Progenitor cell of endocrine pancreas (in vitro differentiated cells): ENCODE measurements around the gene BMF. TPM values are rescaled to one million over a fixed set of nuclear protein-coding genes. Genes with fewer than 3 reads are reported as not detected.
A peak's percentile ranks its signal among the peaks of the same experiment; 100 is the strongest.

Experiments
- DNase-seq: peaks from one replicate; pipeline ENCODE4 v3.0.0; 2021; ENCODE audit warnings: low spot score; ENCODE audit not compliant: unreplicated experiment
- H3K27ac Mint-ChIP-seq: 2 replicates; pipeline ENCODE4 v1.8.0; 2021; ENCODE audit warnings: mild to moderate bottlenecking, moderate library complexity, mixed read lengths
- H3K27me3 Mint-ChIP-seq: 2 replicates; pipeline ENCODE4 v1.8.0; 2021; ENCODE audit warnings: mixed read lengths
- H3K36me3 Mint-ChIP-seq: 2 replicates; pipeline ENCODE4 v1.8.0; 2022; ENCODE audit warnings: mixed read lengths; ENCODE audit not compliant: insufficient read depth
- H3K4me1 Mint-ChIP-seq: 2 replicates; pipeline ENCODE4 v1.8.0; 2021; ENCODE audit warnings: low read depth, mixed read lengths
- H3K4me3 Mint-ChIP-seq: 2 replicates; pipeline ENCODE4 v1.8.0; 2021; ENCODE audit warnings: low read depth, mild to moderate bottlenecking, moderate library complexity, mixed read lengths
- H3K9me3 Mint-ChIP-seq: 2 replicates; pipeline ENCODE4 v1.8.0; 2021; ENCODE audit warnings: low read depth, mixed read lengths
- total RNA-seq: library from RNA; stranded (reverse); gene quantifications from 2 replicates; pipeline ENCODE4 v1.2.1, GENCODE V29; 2021
- TF ChIP-seq, protein P1 (sequence below): fragments of 200-600 bp; sonication (generic); IDR thresholded peaks from one replicate; pipeline ENCODE4 v1.5.0; 2021; ENCODE audit warnings: antibody characterized with exemption, mild to moderate bottlenecking; ENCODE audit not compliant: unreplicated experiment

Gene BMF
- total RNA-seq, 1 donor from 2014 or later: 128 TPM

DNA sequence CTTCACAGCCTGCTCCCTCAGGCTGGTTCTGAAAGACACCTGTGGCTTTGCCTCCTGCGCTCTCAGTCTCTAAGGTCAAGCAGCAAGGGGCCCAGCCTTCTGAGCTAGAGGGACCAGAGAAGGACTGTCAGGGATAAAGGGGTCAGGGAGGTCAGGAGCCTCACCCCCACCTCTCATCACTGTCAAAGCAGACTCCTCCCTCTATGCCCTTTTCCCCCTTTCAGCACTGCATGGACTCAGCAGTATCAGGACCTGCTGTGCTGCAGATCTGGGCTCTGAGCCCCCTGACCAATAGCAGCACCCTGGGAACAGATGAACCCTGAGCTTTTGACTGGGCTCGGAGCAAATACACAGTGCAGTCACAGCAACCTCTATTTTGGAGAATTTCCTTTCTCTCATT lies 3.2 kb upstream of the BMF start:
- H3K36me3 Mint-ChIP-seq: no peaks in the 10 kb centered on the region
- DNase-seq: no peak
- peaks cover 29% of the 10 kb centered on the region for H3K4me1 Mint-ChIP-seq
- no peaks in the 10 kb centered on the region for H3K27me3 Mint-ChIP-seq
- no peaks in the 10 kb centered on the region for H3K9me3 Mint-ChIP-seq
- peak overlapping the region; percentile 45 for H3K27ac Mint-ChIP-seq
- no peak overlapping the region for H3K4me3 Mint-ChIP-seq
- TF ChIP-seq, protein P1, sequence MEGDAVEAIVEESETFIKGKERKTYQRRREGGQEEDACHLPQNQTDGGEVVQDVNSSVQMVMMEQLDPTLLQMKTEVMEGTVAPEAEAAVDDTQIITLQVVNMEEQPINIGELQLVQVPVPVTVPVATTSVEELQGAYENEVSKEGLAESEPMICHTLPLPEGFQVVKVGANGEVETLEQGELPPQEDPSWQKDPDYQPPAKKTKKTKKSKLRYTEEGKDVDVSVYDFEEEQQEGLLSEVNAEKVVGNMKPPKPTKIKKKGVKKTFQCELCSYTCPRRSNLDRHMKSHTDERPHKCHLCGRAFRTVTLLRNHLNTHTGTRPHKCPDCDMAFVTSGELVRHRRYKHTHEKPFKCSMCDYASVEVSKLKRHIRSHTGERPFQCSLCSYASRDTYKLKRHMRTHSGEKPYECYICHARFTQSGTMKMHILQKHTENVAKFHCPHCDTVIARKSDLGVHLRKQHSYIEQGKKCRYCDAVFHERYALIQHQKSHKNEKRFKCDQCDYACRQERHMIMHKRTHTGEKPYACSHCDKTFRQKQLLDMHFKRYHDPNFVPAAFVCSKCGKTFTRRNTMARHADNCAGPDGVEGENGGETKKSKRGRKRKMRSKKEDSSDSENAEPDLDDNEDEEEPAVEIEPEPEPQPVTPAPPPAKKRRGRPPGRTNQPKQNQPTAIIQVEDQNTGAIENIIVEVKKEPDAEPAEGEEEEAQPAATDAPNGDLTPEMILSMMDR: no peak

DNA sequence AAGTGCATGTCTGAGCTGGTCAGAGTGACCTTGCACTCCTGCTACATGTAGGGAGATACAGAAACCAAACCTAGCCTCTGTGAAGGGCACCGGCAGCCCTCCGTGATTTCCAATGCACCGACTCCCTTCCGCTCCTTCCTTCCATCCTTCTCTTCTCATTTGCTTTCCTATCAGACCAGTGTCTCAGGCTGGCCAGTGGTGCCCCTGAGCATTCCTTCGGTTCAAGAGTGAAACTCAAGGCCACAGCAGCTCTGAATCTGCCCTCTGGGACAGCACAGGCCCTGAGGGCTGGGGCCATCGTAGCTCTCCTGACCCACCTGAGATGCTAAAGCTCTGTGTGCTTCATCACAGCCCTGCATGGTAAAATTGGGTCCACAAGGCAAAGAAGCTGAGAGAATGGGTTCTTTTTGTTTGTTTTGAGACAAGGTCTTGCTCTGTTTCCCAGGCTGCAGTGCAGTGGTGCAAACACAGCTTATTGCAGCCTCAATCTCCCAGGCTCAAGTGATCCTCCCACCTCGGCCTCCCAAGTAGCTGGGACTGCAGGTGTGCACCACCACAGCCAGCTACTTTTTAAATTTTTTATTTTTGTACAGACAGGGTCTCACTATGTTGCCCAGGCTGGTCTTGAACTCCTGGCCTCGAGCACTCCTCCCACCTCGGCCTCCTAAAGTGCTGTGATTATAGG lies 2.3 kb upstream of the BMF start:
- TF ChIP-seq, protein P1: no peak
- Mint-ChIP-seq H3K4me1 (peaks cover 38% of the 10 kb centered on the region), H3K27me3 (no peaks in the 10 kb centered on the region), H3K36me3 (peaks cover 1% of the 10 kb centered on the region), H3K9me3 (no peaks in the 10 kb centered on the region), H3K27ac (no peak overlapping the region), H3K4me3 (no peak overlapping the region)
- no peak for DNase-seq

DNA sequence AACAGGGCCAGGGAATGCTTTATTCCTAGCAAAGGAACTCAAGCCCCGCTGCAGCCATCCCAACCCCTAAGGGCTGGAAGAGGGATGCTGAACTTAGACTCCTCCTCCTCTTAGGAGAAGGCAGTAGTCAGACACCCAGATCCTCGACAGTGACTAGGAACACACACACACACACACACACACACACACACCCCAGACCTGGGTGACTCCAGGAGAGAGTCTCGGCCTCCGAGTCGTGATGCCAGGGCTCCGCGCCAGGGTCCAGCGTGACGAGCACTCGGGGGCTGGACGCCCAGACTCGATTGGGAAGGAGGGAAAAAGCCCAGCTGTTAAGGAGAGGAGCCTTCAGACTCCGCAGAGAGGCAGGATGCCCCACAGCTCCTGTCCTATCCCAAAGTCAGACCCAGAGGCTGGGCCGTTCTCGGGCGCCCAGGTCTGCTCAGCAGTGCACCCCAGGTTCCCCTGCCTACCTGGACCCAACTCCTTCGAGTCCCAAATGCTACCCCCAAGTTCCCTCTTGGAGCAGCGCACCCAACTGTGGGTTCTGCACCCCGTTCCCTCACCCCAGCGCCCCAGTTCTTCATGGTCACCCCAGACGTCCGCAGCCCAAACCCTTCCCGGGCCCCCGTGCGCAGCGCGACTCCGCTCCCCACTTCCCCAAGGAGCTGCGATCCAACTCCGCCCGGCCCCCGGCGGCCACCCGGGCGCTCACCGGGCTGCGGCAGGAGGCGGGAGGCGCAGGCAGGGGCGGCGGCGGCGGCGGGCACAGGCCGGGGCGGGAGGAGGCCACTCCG lies 421 bp downstream of the BMF start:
- Mint-ChIP-seq H3K4me1 (peaks cover 56% of the 10 kb centered on the region), H3K4me3 (peak overlapping the region; percentile 95), H3K36me3 (peaks cover 6% of the 10 kb centered on the region), H3K27me3 (no peaks in the 10 kb centered on the region), H3K9me3 (no peaks in the 10 kb centered on the region), H3K27ac (peak overlapping the region; percentile 98)
- no peak for DNase-seq
- TF ChIP-seq, protein P1: no peak

DNA sequence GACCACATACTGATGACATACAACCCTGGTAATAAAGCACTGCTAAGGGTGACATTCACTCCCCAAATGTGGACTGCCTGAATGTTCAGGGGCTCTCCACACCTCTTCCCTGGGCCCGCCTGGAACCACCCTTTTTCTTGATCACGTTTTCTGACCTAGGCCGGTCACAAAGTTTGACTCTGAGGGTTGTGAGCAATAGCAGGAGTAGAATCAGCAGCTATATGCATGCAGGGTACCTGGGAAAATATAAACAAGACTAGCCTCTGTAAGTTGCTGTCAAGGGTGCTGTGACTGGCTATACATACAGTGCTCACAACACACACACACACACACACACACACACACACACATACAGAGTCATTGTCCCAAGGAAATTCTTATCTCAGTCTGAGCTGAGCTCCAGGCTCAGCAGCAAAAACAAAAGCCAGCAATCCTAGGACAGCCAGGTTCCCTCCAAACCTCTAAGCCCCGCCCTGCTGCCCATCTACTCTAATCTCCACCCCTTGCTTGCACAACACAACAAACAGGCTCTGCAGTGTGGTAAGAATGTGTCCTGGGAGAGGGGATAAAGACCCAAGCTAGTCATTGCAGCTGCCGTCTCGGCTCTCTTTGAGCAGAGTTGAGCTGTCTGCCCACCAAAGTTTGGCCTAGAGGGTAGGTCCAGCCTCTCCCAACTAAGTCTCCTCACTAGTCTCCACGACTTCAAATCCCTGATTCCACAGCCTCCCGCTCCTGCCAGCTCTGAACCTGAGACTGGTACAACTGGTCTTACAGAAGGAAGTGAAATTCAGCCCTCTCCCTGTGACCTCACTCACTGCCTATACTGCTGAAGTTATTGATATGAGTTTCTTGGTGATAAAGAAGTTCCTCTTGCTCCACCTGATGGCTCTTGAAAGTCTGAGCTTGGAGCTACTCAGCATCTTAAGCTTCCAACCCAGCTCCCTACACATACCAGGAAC lies 2.2 kb downstream of the BMF start:
- peak; percentile 49 for DNase-seq
- H3K36me3 Mint-ChIP-seq: peaks cover 15% of the 10 kb centered on the region
- H3K9me3 Mint-ChIP-seq: no peaks in the 10 kb centered on the region
- H3K4me3 Mint-ChIP-seq: peak overlapping the region; percentile 95
- H3K27ac Mint-ChIP-seq: peak overlapping the region; percentile 98
- no peaks in the 10 kb centered on the region for H3K27me3 Mint-ChIP-seq
- H3K4me1 Mint-ChIP-seq: peaks cover 59% of the 10 kb centered on the region
- TF ChIP-seq, protein P1: no peak
